Measurements from ENCODE around the gene SLC35F4.

DNA sequence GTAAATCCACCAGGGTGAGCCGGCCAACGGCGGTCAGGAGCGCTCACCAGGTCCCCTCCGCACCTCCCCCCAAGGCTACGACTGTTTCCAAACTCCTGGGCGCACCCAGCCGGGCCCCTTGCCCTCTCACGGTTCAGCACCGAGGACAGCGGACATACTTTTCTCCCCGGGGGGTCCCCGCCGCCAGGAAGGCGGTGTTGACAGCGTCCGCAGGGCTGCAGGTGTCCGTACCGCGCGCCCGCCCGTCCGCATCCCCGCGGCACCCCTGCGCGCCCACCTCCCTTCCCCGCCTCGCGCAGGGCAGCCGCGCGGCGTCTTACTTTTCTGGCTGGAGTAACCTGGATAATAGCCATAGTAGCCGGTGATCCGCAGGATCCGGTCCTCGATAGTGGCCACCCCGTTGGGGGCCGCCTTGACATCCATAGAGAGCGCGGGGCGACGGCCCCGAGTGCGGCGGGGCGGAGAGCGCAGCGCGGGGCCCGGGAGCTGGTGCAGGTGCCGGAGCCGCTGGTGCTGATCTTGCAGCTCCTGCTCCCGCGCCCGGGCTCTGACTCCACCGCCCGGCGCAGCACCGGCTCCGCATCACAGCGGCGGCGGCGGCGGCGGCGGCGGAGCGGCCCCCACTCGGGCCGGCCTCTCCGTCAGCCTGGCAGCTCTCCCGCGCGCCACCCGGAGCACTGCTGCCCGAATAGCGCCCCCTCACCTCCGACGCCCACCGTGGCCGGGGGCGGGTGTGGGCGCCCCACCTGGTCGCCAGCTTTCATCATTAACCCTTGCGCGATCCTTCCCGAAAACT is at the start of gene SLC35F4:
- no peak for TF ChIP-seq EP300 (IDR thresholded peaks at IDR 0.05)
- TF ChIP-seq POLR2AphosphoS5 (IDR thresholded peaks at IDR 0.05) = no peak

All from upper lobe of left lung (tissue), 4 donors.